Neural cell (in vitro differentiated cells): Measurements from ENCODE around the gene EPS15. TPM values are rescaled to one million over a fixed set of nuclear protein-coding genes. Genes with fewer than 3 reads are reported as not detected.

Experiments used
- H2AFZ ChIP-seq: fragments of 200-600, 300-800 bp; sonication (generic), shearing (Covaris generic); 2 replicates; pipeline ENCODE4 v1.6.0; 2014; ENCODE audit warnings: low read depth, mild to moderate bottlenecking, antibody characterized with exemption, low read length, moderate library complexity
- H3F3A ChIP-seq: fragments of 200-600 bp; shearing (Covaris generic); 2 replicates; pipeline ENCODE4 v1.6.1; 2016; ENCODE audit warnings: mild to moderate bottlenecking, moderate library complexity, mixed read lengths, antibody characterized with exemption, low read length; ENCODE audit not compliant: insufficient read depth, poor library complexity, severe bottlenecking
- H3K27ac ChIP-seq: fragments of 200-600, 300-800 bp; sonication (generic), shearing (Covaris generic); 2 replicates; pipeline ENCODE4 v1.5.1; 2014; ENCODE audit warnings: mild to moderate bottlenecking, low read length, moderate library complexity
- H3K27me3 ChIP-seq: fragments of 300-800, 200-600 bp; sonication (generic), shearing (Covaris generic); 2 replicates; pipeline ENCODE4 v1.6.0; 2014; ENCODE audit warnings: mild to moderate bottlenecking, low read depth, low read length, moderate library complexity; ENCODE audit not compliant: insufficient read depth
- H3K36me3 ChIP-seq: fragments of 300-800, 200-600 bp; sonication (generic), shearing (Covaris generic); 2 replicates; pipeline ENCODE4 v1.5.1; 2014; ENCODE audit warnings: mild to moderate bottlenecking, antibody characterized with exemption, low read length, moderate library complexity; ENCODE audit not compliant: insufficient read depth
- H3K4me2 ChIP-seq: fragments of 300-800, 200-600 bp; sonication (generic), shearing (Covaris generic); 2 replicates; pipeline ENCODE4 v1.6.0; 2014; ENCODE audit warnings: mild to moderate bottlenecking, low read length
- H3K4me3 ChIP-seq: fragments of 300-800, 200-600 bp; sonication (generic), shearing (Covaris generic); 2 replicates; pipeline ENCODE4 v1.5.1; 2014; ENCODE audit warnings: mild to moderate bottlenecking, low read length, moderate library complexity
- H3K79me2 ChIP-seq: fragments of 200-600 bp; shearing (Covaris generic); replicated peaks from 2 replicates; pipeline ENCODE4 v1.6.0; 2014; ENCODE audit warnings: mild to moderate bottlenecking, low read length, moderate library complexity; ENCODE audit not compliant: insufficient read depth
- H3K9ac ChIP-seq: fragments of 300-800, 200-600 bp; sonication (generic), shearing (Covaris generic); 2 replicates; pipeline ENCODE4 v1.6.1; 2016; ENCODE audit warnings: mild to moderate bottlenecking, low read length, mixed read lengths
- H3K9me2 ChIP-seq: fragments of 200-600 bp; shearing (Covaris generic); 2 replicates; pipeline ENCODE4 v1.6.1; 2016; ENCODE audit warnings: mild to moderate bottlenecking, low read length, mixed read lengths; ENCODE audit not compliant: insufficient read depth
- H3K9me3 ChIP-seq: fragments of 200-600, 300-800 bp; sonication (generic), shearing (Covaris generic); 2 replicates; pipeline ENCODE4 v1.6.1; 2016; ENCODE audit warnings: mild to moderate bottlenecking, mixed run types, low read length, moderate library complexity, mixed read lengths
- H4K20me1 ChIP-seq: fragments of 200-600 bp; shearing (Covaris generic); 2 replicates; pipeline ENCODE4 v1.6.1; 2016; ENCODE audit warnings: mild to moderate bottlenecking, mixed run types; ENCODE audit not compliant: insufficient read depth
- EP300 ChIP-seq: fragments of 450-650 bp; conservative IDR thresholded peaks from 2 replicates; pipeline ENCODE4 v1.6.1; 2014; ENCODE audit warnings: antibody characterized with exemption, mild to moderate bottlenecking, moderate library complexity; ENCODE audit not compliant: poor library complexity, severe bottlenecking
- EZH2 ChIP-seq: fragments of 200-600, 300-800 bp; shearing (Covaris generic), sonication (generic); IDR thresholded peaks from 2 replicates; pipeline ENCODE4 v1.6.1; 2014; ENCODE audit warnings: antibody characterized with exemption, low read length, borderline replicate concordance, mild to moderate bottlenecking; ENCODE audit not compliant: insufficient read depth, poor library complexity, severe bottlenecking
- MXI1 ChIP-seq: fragments of 450-650 bp; conservative IDR thresholded peaks from 2 replicates; pipeline ENCODE4 v1.6.1; 2014; ENCODE audit warnings: antibody characterized with exemption, mild to moderate bottlenecking; ENCODE audit not compliant: poor library complexity, severe bottlenecking
- POLR2AphosphoS5 ChIP-seq: IDR thresholded peaks from 2 replicates; pipeline ENCODE4 v1.6.1; 2012
- RAD21 ChIP-seq: fragments of 450-650 bp; conservative IDR thresholded peaks from 2 replicates; pipeline ENCODE4 v1.6.1; 2014; ENCODE audit warnings: antibody characterized with exemption, mild to moderate bottlenecking, moderate library complexity
- SMC3 ChIP-seq: fragments of 450-650 bp; conservative IDR thresholded peaks from 2 replicates; pipeline ENCODE4 v1.6.1; 2014; ENCODE audit warnings: antibody characterized with exemption, mild to moderate bottlenecking, moderate library complexity; ENCODE audit not compliant: poor library complexity
- TAF1 ChIP-seq: IDR thresholded peaks from 2 replicates; pipeline ENCODE4 v1.6.1; 2012; ENCODE audit warnings: low read depth
- polyA plus RNA-seq: library from polyadenylated mRNA; depleted of rRNA; stranded (reverse); fragments of >200 nt; gene quantifications from 2 replicates; pipeline ENCODE4 v1.2.3, GENCODE V29; 2014
- TF ChIP-seq, protein P1 (sequence below): IDR thresholded peaks from 2 replicates; pipeline ENCODE4 v1.6.1; 2012; ENCODE audit warnings: borderline replicate concordance
- TF ChIP-seq, protein P2 (sequence below): fragments of 450-650 bp; IDR thresholded peaks from 2 replicates; pipeline ENCODE4 v1.5.1; 2014; ENCODE audit warnings: antibody characterized with exemption, mild to moderate bottlenecking, moderate library complexity; ENCODE audit not compliant: poor library complexity, severe bottlenecking

Gene EPS15
- polyA plus RNA-seq, 1 donor from 2014 or later: 101 TPM

DNA sequence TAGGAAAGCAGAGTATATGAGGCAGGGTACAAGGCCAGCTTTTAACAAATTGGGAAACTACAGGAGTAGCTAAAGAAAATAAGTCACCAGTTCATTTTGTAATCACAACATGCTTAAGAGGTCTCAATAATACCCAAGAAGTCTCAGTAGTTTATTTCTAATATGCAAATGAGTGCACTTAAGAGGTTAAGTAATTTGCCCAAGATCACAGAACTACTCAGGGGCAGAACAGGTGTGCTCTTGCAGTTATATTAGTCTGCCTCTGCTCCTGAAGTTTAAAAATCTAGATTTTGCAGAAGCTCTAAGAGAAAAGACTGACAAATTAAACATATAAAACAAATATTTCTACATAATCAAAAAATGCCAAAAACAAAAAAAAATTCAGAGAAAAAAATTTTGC, 6.9 kb downstream of the EPS15 start:
- Histone ChIP-seq H2AFZ (no peak overlapping the region), H3K4me3 (no peak overlapping the region), H3F3A (no peaks in the 10 kb centered on the region), H3K4me2 (no peak overlapping the region), H3K27ac (no peak overlapping the region), H3K9me2 (no peaks in the 10 kb centered on the region), H3K9me3 (no peaks in the 10 kb centered on the region), H3K27me3 (no peaks in the 10 kb centered on the region), H3K36me3 (no peaks in the 10 kb centered on the region), H3K9ac (no peak overlapping the region), H4K20me1 (no peaks in the 10 kb centered on the region), H3K79me2 (peaks cover 21% of the 10 kb centered on the region)
- TF ChIP-seq EZH2 (no peak), TAF1 (no peak), EP300 (no peak), MXI1 (no peak), SMC3 (no peak)
- TF ChIP-seq, protein P1, sequence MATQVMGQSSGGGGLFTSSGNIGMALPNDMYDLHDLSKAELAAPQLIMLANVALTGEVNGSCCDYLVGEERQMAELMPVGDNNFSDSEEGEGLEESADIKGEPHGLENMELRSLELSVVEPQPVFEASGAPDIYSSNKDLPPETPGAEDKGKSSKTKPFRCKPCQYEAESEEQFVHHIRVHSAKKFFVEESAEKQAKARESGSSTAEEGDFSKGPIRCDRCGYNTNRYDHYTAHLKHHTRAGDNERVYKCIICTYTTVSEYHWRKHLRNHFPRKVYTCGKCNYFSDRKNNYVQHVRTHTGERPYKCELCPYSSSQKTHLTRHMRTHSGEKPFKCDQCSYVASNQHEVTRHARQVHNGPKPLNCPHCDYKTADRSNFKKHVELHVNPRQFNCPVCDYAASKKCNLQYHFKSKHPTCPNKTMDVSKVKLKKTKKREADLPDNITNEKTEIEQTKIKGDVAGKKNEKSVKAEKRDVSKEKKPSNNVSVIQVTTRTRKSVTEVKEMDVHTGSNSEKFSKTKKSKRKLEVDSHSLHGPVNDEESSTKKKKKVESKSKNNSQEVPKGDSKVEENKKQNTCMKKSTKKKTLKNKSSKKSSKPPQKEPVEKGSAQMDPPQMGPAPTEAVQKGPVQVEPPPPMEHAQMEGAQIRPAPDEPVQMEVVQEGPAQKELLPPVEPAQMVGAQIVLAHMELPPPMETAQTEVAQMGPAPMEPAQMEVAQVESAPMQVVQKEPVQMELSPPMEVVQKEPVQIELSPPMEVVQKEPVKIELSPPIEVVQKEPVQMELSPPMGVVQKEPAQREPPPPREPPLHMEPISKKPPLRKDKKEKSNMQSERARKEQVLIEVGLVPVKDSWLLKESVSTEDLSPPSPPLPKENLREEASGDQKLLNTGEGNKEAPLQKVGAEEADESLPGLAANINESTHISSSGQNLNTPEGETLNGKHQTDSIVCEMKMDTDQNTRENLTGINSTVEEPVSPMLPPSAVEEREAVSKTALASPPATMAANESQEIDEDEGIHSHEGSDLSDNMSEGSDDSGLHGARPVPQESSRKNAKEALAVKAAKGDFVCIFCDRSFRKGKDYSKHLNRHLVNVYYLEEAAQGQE: no peak

DNA sequence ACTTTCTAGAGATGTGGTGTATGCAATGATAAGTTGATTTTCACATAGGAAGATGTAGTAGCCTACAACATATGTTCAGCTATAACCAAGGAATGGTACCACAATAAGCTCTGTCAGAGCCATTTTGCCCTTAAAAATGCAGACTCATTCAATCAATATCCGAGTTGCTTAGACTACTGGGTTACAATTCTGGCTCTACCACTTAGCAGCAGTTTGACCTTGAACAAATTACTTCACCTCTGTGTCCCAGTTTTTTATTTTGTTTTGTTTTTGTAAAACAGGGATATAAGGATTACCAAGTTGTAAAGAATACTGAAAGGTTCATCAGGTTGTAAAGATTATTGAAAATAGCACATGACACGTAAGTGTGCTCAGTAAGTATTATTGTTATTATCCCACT, 9.3 kb downstream of the EPS15 start:
- Histone ChIP-seq H3K27me3 (no peaks in the 10 kb centered on the region), H3K27ac (no peak overlapping the region), H3F3A (no peaks in the 10 kb centered on the region), H3K4me3 (no peak overlapping the region), H3K4me2 (no peak overlapping the region), H2AFZ (no peak overlapping the region), H3K9ac (no peak overlapping the region), H3K9me2 (no peaks in the 10 kb centered on the region), H3K36me3 (no peaks in the 10 kb centered on the region), H3K79me2 (peaks cover 18% of the 10 kb centered on the region), H3K9me3 (no peaks in the 10 kb centered on the region), H4K20me1 (no peaks in the 10 kb centered on the region)
- TF ChIP-seq POLR2AphosphoS5 (no peak), TAF1 (no peak), RAD21 (no peak)

DNA sequence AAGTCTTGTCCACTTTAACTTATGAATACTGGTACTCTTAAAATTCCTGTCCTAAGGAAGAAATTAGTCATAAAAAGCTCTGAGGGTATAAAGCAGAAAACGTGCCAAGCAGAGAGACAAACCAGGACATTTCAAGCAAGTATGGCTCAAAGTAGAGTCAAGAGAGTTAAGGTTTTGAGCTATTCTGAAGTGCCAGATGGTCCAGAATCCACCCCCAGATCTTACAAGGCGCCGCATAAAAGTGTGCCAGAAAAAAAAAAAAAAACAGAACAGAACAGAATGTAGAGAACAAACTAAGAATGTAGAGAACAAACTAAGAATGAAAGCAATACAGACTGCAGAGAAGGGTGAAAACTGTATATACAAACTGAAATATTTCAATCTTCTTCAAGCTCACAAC, 12.5 kb downstream of the EPS15 start:
- Histone ChIP-seq H3K79me2 (no peaks in the 10 kb centered on the region), H3K9ac (no peak overlapping the region), H3K27me3 (no peaks in the 10 kb centered on the region), H3K9me3 (no peaks in the 10 kb centered on the region), H4K20me1 (no peaks in the 10 kb centered on the region), H3K4me2 (no peak overlapping the region), H3K9me2 (no peaks in the 10 kb centered on the region), H3F3A (no peaks in the 10 kb centered on the region), H3K36me3 (no peaks in the 10 kb centered on the region), H3K27ac (no peak overlapping the region), H3K4me3 (no peak overlapping the region), H2AFZ (no peak overlapping the region)
- TF ChIP-seq, protein P1: no peak
- TF ChIP-seq POLR2AphosphoS5 (no peak), EP300 (no peak), MXI1 (no peak), TAF1 (no peak), SMC3 (no peak), EZH2 (no peak), RAD21 (no peak)
- TF ChIP-seq, protein P2, sequence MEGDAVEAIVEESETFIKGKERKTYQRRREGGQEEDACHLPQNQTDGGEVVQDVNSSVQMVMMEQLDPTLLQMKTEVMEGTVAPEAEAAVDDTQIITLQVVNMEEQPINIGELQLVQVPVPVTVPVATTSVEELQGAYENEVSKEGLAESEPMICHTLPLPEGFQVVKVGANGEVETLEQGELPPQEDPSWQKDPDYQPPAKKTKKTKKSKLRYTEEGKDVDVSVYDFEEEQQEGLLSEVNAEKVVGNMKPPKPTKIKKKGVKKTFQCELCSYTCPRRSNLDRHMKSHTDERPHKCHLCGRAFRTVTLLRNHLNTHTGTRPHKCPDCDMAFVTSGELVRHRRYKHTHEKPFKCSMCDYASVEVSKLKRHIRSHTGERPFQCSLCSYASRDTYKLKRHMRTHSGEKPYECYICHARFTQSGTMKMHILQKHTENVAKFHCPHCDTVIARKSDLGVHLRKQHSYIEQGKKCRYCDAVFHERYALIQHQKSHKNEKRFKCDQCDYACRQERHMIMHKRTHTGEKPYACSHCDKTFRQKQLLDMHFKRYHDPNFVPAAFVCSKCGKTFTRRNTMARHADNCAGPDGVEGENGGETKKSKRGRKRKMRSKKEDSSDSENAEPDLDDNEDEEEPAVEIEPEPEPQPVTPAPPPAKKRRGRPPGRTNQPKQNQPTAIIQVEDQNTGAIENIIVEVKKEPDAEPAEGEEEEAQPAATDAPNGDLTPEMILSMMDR: no peak
